GM19324 (cell line): ENCODE results near the gene METTL4.
"Not testable (repeated sequence)": the region's sequence is repeated elsewhere in the genome, so short reads cannot be mapped to it uniquely, and the experiment has no call there.

Experiments used
- ATAC-seq: cut with Tn5 transposase; IDR thresholded peaks from one replicate; pipeline ENCODE4 v1.9.1; 2021; ENCODE audit warnings: mild to moderate bottlenecking, moderate library complexity; ENCODE audit not compliant: unreplicated experiment, low FRiP score

The METTL4 gene

DNA sequence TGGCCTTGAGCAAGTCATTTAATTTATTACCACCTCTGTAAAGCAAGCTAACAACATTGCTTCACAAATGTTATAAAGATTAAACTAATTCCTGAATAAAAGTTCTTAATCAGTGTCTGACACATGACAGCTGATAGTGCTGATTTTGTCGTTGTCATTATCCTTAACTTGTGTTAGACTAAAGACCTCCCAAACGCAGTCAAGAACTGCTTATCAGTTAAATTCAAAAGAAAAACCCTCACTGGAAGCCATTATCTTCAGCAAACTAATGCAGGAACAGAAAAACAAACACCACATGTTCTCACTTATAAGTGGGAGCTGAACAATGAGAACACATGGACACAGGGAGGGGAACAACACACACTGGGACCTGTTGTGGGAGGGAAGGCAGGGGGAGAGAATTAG lies 46.5 kb downstream of the METTL4 start:
- ATAC-seq, result not testable (repeated sequence)

DNA sequence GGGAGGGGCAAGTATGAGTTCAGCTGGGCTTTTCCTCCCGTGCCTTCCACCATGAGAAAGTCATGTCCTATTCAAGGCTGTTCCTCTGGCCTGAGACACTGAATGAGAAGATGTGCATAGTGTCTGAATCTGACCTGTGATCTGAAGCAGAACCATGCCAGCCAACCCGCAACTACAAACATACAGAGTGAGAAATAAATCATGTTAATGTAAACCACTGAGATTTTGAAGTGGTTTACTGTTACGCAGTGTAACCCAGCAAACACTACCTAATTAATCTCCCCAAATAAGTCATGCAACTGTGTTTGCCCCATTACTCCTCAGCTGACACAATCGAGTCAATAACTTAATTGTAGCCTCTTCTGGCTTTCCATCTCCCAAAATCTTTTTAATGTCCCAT lies 49.2 kb downstream of the METTL4 start:
- no peak for ATAC-seq

DNA sequence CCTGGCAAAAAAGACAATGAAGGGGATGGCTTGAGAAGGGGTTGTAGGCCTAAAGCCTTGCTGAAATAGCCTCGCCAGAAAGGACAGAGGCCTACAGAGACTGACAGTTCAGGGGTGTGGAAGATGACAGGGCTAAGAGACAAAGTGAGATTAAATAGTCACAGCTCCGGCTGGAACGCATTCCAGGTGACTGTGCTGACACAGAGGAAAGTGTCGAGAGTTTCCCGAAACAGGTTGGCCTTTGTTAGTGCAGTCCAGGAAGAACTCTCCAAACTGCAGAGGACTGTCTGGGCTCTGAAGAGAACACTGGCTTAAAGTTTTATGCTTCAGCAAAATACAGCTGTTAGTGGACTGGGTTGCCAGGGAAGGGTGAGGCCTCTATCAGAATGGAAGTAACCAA lies 52.8 kb downstream of the METTL4 start:
- ATAC-seq, result no peak

DNA sequence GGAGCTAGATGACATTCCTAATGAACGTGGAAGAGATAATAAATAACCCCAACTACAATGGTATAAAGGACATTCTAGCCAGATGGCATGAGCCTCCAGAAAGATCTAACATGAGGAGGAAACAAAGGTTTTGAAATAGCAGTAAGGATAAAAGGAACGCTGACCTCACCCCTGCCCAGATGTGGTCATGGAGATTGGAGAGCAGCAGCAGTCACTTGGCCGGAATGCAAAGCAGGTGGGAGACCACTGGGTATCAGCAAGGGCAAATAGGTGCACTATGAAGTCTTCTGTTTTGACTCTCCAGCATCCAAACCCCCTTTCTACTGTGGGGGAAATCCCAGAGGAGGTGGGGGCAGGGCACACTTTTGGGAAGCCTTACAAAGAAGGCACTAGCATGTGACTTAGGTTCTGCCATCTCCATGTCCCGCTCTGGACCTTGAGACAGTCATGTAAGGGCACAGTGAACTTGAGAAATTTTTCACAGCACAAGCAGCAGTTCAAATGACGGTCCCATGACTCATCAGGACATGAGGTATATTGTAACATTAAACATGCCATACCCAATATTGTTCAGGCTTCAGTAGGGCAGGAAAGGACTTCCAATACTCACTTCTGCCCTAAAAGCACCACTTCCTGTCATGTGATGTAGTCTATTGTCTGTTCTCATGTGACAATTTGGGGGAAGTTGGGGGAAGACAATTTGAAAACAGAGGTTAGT lies 55.2 kb downstream of the METTL4 start:
- no peak for ATAC-seq

DNA sequence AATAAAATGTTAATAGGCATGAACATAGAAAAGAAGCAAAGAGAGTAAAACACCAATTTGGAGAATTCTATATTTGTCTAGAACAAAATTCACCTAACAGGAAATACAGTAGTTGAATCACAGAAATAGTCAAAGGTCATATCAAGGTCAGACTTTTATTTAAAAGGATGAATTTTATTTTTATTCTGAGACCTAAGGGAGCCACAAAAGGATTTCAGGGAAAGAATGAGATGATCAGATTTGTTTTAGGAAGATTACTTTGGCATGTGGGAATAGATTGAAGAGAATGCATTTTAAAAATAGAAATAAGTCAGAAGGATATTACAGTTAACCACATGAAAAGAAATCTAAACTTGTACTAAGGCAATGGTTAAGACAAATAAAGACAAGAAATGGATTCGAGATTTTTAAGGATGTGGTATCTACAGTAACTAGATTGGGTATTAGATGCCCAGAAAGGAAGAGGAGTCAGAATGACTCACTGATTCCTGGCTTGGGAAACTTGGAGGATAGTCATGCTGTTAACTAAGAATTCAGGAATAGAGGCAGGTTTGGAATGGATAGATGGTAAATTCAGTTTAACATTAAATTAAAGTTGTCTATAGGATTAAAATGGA lies 56.0 kb downstream of the METTL4 start:
- no peak for ATAC-seq

DNA sequence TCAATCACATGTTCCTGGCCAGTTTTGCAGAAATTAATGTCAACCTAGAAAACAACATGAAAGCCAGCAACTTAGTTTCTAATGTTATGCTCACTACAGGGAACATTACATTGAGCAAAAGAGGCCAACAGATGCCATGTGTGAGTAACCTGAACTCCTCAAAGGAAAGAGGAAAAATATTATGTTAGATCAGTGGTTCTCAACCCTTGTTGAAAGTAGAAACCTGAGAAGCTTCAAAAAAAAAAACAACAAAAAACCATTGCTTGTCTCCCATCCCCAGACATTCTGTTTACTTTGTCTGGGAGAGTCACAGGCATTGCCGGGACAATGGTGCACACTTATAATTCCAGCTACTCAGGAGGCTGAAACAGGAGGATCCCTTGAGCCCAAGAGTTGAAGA lies 57.7 kb downstream of the METTL4 start:
- ATAC-seq, result no peak

DNA sequence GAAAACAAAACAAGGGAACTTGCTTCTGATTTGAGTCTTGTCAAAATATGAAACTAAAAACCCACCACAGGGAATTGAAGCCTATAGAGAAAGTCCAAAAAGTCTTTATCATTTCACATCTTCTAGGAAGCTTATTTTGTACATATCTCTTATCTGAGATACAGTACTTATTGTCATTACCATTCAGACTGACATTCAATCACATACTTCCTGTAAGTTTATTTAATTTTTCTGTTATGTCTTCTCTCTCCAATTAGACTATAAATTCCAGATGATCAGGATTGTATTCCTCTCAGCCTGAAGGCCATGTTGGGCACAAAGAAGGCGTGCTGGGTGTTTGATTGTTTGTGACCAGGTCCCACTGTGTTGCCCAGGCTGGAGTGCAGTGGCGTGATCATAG lies 59.2 kb downstream of the METTL4 start:
- no peak for ATAC-seq

DNA sequence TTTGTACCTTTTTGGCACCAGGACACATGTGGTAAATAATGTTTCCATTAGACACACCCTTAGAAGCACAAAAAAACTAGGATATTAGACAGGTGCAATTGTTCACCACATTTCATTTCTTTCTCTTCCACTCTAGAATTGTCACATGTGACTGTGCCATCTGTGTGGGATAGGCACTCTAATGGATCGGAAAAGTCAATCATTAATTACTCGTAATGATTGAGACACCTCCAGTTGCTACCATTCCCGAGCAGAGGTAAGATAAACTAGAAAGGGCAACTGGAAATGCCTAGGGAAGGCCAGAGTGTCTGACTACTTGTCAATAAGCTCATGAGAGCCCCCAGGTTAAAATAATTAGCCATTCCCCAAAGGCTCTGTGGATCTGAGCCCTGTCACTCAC lies 59.9 kb downstream of the METTL4 start:
- no peak for ATAC-seq

DNA sequence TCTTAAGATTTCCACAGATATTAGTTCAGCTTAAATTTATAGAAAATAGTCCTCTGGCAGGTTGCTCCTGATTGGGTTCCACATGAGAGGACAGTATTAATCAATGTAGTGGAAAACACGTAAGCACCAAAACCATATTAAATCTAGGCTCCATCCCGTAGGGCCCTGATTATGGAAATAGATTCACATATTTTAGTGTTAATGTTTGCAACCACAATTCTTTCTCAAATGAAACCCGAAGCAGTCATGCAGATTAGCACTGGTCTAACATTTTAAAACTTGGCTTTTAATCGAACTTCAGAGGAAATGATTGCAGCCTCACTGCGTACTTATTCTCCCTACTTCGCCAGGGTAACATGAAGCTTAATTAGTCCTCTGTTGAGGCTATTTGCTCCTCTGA lies 60.9 kb downstream of the METTL4 start:
- no peak for ATAC-seq

DNA sequence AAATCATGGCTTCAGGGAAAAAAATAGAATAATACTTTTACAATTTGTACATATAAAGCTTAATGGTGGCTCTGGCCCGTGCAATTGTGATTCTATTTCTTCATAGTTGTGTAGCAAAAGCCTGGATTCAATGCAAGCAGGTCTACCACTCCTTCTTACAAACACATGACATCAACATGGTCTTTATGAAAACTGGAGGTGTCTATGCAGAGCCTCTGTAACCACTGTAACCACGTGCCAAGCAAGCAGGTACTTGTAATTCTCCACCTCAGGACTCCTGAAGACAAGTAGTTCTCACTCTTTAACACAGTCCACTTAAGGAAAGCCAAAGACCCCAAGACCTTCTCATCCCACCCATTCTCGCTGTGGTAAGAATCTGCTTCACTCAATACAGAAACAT lies 62.6 kb downstream of the METTL4 start:
- no peak for ATAC-seq

DNA sequence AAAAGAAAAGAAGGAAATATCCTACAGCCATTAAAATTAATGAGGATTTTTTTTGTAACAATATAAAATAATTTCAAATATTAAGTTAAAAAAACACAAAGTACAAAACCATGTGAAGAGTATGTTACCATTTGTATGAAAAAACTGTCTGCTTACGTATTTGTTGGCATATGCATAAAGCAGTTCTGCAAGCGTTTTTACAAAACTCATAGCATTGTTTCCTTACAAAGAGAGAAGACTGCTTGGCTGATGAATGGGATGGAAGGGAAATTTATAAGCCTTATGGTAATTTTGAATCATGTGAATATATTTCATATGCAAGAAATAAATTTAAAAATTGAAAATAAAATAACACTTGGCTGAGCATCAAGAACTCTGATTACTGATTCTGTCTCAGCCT lies 63.1 kb downstream of the METTL4 start:
- ATAC-seq, result no peak

DNA sequence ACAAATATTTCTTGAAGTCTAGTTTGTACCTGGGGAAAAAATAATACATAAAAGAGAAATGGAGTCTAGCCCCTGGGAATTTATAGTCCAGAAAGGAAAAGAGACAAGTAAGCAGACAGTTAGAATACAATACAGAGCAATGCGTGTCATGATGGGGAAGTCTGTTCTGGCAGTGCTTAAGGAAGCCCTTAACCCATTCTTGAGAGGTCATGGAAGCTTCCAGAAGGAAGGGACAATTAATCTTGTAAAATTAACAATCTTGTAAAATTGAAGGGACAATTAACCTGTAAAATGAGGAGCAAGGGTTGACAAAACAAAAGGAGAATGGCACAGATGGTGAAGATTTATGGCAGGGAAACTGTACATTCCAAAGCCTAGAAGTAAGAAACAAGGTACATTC lies 66.7 kb downstream of the METTL4 start:
- no peak for ATAC-seq

DNA sequence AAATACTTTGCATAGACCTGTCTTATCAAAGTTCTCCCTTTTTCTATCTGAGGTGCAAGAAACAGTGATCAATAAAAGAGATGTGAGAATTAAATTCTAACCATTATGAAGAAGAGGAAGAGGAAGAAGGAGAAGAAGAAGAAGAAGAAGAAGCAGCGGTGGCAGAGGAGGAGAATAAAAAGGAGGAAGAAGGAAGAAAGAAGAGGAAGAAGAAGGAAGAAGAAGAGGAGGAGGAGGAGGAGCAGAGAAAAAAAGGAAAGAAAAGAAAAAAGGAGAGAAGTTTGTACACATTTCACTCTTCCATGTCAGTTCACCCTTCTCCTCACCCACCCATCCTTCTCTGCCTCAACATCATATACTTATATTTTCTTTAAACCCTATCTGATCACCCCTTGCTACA lies 68.4 kb downstream of the METTL4 start:
- no peak for ATAC-seq

DNA sequence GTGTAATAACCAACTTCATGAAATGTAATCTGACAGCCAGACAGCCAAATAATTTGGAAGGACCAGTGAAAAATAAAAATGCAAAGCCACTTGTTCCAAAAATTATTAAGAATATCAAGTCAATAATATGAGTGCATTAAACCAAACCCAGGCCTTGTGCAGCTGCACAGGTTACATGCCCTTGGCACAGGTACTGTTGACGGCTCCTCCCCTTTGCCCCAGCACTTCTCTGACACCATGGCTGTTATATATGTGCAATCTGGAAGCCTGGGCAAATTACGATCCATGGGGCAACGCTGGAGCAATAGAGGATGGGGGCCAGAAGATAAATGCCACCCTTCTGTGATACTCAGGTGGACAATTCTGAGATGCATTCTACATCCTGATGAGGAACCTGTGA lies 68.9 kb downstream of the METTL4 start:
- no peak for ATAC-seq

DNA sequence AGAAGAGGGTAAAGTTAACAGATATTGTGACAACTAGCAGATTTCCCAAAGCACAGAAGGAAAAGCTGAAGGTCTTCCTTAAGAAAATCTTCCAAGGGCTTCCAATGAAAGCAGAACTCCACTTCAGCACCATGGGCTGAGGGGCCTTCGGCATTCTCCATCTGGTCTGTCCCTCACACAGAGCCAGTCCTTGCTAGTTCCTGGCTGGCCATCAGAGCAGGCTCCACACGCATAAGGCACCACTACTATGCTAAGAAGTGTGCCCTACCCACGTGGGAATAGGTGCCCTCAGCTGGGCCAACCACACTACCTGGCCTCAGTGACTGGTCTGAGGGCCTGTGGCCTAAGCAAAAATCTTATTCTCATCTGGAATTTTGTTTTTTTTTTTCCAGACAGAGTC lies 73.5 kb downstream of the METTL4 start:
- ATAC-seq, result no peak

DNA sequence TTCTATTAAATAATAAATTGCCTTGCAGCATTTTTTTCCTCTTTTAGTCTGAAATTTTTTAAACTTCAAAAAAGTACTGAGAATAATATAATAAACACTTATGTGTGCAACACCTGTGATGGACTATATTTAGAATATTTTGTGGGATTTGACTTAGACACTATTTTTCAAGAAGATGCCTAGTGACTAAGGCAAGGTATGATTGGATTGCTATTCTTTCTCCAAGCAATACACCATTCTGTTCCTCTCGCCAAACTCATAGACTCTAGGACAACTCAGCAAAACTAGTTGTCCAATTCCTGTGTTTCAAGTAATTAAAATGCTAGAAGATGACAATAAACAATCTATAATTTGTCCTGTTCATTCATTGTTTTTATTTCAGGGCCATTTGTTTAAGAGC lies 75.9 kb downstream of the METTL4 start:
- no peak for ATAC-seq

DNA sequence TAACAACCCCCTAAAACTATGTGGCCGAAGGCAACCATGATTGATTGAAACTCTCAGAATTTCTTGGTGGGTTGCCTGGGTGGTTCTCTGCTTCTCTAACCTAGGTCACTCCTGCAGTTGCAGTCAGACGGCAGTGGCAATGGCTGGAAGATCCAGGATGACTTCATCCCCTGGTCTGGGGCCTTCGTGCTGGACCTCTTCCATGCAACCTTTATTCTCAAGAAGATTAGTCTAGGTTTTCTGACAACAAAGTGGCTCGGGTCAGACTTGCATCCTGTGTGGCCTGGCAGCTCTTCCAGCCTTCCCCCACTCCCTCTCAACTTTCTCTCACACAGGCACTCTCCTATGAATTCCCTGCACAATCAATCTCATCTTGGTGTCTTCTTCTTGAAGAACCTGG lies 76.4 kb downstream of the METTL4 start:
- no peak for ATAC-seq
